Panc1 (cell line): ENCODE results near the gene PLA2G4F.

Experiments used
- SIN3A ChIP-seq: IDR thresholded peaks from 2 replicates; pipeline ENCODE4 v1.6.1; 2012; ENCODE audit warnings: low read depth, mild to moderate bottlenecking, low read length, moderate library complexity, borderline replicate concordance; ENCODE audit not compliant: insufficient read depth
- TF ChIP-seq, protein P1 (sequence below), 2 experiments: IDR thresholded peaks; 2 replicates each; pipeline ENCODE4 v1.6.1; 2011 to 2012; ENCODE audit warnings: low read depth in 2 of 2, control low read depth in 1 of 2, low read length in 1 of 2, mild to moderate bottlenecking in 1 of 2, moderate library complexity in 1 of 2; ENCODE audit not compliant: insufficient read depth in 1 of 2
- TF ChIP-seq, protein P2 (sequence below): fragments of 450-650 bp; IDR thresholded peaks from 2 replicates; pipeline ENCODE4 v1.5.1; 2017; ENCODE audit warnings: mild to moderate bottlenecking

- TF ChIP-seq SIN3A, result no peak
- TF ChIP-seq, protein P1, sequence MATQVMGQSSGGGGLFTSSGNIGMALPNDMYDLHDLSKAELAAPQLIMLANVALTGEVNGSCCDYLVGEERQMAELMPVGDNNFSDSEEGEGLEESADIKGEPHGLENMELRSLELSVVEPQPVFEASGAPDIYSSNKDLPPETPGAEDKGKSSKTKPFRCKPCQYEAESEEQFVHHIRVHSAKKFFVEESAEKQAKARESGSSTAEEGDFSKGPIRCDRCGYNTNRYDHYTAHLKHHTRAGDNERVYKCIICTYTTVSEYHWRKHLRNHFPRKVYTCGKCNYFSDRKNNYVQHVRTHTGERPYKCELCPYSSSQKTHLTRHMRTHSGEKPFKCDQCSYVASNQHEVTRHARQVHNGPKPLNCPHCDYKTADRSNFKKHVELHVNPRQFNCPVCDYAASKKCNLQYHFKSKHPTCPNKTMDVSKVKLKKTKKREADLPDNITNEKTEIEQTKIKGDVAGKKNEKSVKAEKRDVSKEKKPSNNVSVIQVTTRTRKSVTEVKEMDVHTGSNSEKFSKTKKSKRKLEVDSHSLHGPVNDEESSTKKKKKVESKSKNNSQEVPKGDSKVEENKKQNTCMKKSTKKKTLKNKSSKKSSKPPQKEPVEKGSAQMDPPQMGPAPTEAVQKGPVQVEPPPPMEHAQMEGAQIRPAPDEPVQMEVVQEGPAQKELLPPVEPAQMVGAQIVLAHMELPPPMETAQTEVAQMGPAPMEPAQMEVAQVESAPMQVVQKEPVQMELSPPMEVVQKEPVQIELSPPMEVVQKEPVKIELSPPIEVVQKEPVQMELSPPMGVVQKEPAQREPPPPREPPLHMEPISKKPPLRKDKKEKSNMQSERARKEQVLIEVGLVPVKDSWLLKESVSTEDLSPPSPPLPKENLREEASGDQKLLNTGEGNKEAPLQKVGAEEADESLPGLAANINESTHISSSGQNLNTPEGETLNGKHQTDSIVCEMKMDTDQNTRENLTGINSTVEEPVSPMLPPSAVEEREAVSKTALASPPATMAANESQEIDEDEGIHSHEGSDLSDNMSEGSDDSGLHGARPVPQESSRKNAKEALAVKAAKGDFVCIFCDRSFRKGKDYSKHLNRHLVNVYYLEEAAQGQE (IDR thresholded peaks at IDR 0.05; ENCODE audit: insufficient read depth in 1 of 2, low read depth in 2 of 2, low read length in 1 of 2), result no peak
- TF ChIP-seq, protein P2, sequence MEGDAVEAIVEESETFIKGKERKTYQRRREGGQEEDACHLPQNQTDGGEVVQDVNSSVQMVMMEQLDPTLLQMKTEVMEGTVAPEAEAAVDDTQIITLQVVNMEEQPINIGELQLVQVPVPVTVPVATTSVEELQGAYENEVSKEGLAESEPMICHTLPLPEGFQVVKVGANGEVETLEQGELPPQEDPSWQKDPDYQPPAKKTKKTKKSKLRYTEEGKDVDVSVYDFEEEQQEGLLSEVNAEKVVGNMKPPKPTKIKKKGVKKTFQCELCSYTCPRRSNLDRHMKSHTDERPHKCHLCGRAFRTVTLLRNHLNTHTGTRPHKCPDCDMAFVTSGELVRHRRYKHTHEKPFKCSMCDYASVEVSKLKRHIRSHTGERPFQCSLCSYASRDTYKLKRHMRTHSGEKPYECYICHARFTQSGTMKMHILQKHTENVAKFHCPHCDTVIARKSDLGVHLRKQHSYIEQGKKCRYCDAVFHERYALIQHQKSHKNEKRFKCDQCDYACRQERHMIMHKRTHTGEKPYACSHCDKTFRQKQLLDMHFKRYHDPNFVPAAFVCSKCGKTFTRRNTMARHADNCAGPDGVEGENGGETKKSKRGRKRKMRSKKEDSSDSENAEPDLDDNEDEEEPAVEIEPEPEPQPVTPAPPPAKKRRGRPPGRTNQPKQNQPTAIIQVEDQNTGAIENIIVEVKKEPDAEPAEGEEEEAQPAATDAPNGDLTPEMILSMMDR, result no peak
Measured at GRCh38 chr15:42131826-42132806, 24.3 kb downstream of the PLA2G4F start.
